Limb (tissue), 2 donors: ENCODE data around the gene CIC.
A peak's percentile ranks its signal among the peaks of the same experiment; 100 is the strongest.

Source experiments
- DNase-seq, 2 donors: peaks; one replicate each; pipeline ENCODE4 v3.0.0-alpha.2; 2016; ENCODE audit errors: extremely low spot score in 2 of 2

The CIC gene

GRCh38 chr19:42276284-42276683 is 7.2 kb downstream of the CIC start:
- no peak for DNase-seq

GRCh38 chr19:42276821-42277220 is 7.8 kb downstream of the CIC start:
- no peak for DNase-seq

GRCh38 chr19:42277821-42278451 is 8.9 kb downstream of the CIC start:
- peak; percentile 43 to 50 for DNase-seq

GRCh38 chr19:42278452-42279154 is 9.6 kb downstream of the CIC start:
- peak in 1 of 2 donors; percentile 31 for DNase-seq

- no peak for DNase-seq
Observed at GRCh38 chr19:42279155-42279901, 10.3 kb downstream of the CIC start.

- peak; percentile 92 to 97 for DNase-seq
Observed at GRCh38 chr19:42279902-42280814, 11.1 kb downstream of the CIC start.

- no peak for DNase-seq
Observed at GRCh38 chr19:42280815-42281145, 11.7 kb downstream of the CIC start.

- peak; percentile 67 to 85 for DNase-seq
Observed at GRCh38 chr19:42281146-42281826, 12.2 kb downstream of the CIC start.

GRCh38 chr19:42281827-42282762 is 13.0 kb downstream of the CIC start:
- DNase-seq: peak; percentile 14 to 61

- DNase-seq: no peak
Observed at GRCh38 chr19:42282819-42283187, 13.8 kb downstream of the CIC start.

GRCh38 chr19:42283188-42284065 is 14.4 kb downstream of the CIC start:
- DNase-seq: peak; percentile 95 to 99

GRCh38 chr19:42284066-42284501 is 15.0 kb downstream of the CIC start:
- DNase-seq: peak; percentile 81 to 92

- peak in 1 of 2 donors; percentile 13 for DNase-seq
Observed at GRCh38 chr19:42284591-42285341, 15.7 kb downstream of the CIC start.

GRCh38 chr19:42285541-42285941 is 16.5 kb downstream of the CIC start:
- DNase-seq: peak in 1 of 2 donors; percentile 36

GRCh38 chr19:42285988-42286348 is 16.9 kb downstream of the CIC start:
- no peak for DNase-seq

GRCh38 chr19:42286349-42287016 is 17.4 kb downstream of the CIC start:
- DNase-seq: peak; percentile 38 to 73

- DNase-seq: no peak
Observed at GRCh38 chr19:42287017-42287826, 18.2 kb downstream of the CIC start.
